HG02970 (cell line): ENCODE measurements around the gene SLC22A3.
"Not testable (repeated sequence)": the region's sequence is repeated elsewhere in the genome, so short reads cannot be mapped to it uniquely, and the experiment has no call there.

Experiments
- ATAC-seq: cut with Tn5 transposase; IDR thresholded peaks from one replicate; pipeline ENCODE4 v1.9.1; 2021; ENCODE audit warnings: mild to moderate bottlenecking, moderate library complexity, moderate number of reproducible peaks; ENCODE audit not compliant: unreplicated experiment, low FRiP score

SLC22A3 gene

DNA sequence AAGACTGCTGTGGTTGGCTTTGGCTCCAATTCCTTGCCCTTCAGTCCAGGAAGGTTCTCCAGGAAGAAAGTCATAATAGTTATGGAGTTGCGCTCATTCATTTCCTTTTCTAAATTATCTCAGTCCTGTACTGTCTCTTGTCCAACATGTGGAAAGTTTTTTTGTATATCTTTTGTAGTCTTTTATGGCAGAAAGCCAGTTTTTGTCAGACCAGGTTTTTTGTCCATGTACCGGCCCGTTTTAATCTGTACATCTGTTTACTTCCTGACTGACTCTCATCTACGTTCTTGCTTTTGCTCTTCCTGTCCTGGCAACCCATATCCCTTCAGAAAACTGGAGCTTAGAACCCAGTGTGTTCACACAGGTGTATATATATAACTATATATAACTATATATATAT lies 127.9 kb downstream of the SLC22A3 start:
- ATAC-seq = not testable (repeated sequence)

DNA sequence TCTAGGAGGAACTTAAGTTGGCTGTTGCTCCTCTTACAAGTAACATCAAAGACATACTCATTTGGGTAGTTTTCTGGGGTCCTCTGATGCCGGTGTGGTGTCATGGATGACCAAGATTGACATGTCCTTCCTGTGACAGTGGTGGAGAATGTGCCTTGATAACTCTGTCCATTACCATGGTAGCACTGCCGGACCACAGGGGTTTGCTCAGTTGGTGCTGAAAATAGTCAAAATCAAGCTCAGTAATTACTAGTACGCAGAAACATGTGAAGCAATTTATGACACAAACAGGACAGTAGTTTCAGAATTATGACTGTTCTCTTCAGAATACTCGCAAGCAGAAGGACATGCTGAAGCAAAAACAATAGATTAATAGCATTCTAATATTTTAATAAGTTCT lies 128.9 kb downstream of the SLC22A3 start:
- ATAC-seq = not testable (repeated sequence)

DNA sequence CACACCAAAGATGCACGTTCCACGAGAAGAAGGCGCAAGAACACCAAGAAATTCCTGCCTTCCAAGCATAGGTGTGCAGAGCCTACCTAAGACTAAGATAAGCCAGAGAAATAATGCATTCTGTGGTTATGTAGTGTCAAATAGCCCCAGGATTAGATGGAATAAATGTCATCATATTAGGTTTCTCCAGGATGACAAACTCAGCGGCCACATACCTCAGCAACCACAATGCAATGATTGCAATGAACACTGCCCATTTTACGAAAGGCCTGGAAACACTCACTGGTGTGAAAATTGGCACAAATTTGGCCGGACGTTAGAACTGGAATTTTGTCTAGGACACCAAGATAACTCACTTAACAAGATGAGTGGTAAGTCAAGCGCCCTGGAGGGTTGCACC lies 129.7 kb downstream of the SLC22A3 start:
- no peak for ATAC-seq

DNA sequence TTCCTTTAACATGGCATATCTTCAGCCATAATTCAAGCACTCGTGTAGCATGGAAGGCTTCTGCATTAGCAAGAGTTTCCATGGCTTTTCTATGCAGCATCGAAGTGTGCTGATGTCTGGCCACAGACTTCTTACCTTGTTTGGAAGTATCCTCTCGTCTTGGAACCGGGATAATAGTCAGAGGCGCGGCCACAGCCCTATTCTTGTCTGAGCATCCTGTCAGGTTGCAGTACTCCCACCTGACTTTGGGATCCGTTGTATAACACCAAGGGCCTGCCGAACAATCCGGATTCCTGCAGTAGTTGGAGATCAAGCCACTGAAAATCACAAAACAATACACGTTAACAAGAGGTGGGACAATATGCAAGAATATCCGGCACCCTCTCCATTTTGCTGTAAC lies 138.9 kb downstream of the SLC22A3 start:
- no peak for ATAC-seq

DNA sequence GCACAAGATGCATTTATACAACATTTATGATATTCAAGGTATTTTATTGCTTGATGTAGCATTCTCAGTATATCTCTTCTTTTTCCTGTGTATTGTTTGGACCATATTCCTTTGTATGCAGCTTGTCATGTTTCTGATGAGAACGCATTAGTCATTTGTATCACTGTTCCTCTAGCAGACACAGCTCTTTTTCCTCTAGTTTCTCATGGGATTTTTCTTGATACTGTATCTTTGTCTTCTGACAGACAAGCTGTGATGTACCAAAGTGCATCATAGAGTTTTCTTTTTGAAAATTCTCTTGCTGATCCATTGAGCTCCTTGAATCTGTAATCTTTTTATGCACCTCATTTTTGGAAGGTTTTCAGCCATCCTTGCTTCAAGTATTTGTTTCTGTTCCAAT lies 140.9 kb downstream of the SLC22A3 start:
- no peak for ATAC-seq

DNA sequence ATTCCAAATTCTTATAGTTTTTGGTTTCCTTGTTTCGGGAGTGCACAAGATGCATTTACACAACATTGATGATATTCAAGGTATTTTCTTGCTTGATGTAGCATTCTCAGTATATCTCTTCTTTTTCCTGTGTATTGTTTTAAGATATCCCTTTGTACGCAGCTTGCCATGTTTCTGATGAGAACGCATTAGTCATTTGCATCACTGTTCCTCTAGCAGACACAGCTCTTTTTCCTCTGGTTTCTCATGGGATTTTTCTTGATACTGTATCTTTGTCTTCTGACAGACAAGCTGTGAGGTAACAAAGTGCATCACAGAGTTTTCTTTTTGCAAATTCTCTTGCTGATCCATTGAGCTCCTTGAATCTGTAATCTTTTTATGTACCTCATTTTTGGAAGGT lies 146.4 kb downstream of the SLC22A3 start:
- no peak for ATAC-seq

DNA sequence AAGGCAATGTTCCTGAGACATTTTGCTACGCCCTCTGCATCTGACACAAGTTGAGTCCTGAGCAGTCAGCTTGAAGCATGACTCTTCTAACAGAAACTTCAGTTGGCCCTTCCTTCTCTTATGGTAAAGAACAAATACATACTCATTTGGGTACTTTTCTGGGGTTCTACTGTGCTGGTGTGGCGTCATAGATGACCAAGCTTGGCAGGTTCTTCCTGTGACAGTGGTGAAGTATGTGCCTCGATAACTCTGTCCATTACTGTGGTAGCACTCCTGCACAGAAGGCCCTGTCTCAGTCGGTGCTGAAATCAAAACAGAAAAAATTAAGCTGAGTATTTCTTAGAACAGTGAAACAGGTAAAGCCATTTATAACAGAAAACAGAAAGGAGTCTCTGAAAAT lies 152.5 kb downstream of the SLC22A3 start:
- no peak for ATAC-seq
